GM19395 (cell line): ENCODE data around the gene CMIP.

Experiments used
- ATAC-seq: cut with Tn5 transposase; IDR thresholded peaks from one replicate; pipeline ENCODE4 v1.9.1; 2021; ENCODE audit warnings: mild to moderate bottlenecking, moderate library complexity; ENCODE audit not compliant: unreplicated experiment

Gene CMIP

DNA sequence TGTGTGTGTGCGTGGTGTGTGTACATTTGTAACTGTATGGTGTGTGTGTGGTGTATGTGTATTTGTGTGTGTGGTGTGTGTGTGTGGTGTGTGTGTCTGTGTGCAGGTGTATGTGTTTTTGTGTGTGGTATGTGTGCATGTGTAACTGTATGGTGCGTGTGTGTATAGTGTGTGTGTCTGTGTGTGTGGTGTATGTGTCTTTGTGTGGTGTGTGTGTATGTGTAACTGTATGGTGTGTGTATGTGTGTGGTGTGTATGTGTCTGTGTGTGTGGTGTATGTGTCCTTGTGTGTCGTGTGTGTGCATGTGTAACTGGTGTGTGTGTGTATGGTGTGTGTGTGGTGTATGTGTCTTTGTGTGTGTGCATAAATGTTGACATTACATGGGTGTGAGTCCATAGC, 170.8 kb downstream of the CMIP start:
- no peak for ATAC-seq

GRCh38 chr16:81615833-81616232, 171.2 kb downstream of the CMIP start:
- no peak for ATAC-seq

DNA sequence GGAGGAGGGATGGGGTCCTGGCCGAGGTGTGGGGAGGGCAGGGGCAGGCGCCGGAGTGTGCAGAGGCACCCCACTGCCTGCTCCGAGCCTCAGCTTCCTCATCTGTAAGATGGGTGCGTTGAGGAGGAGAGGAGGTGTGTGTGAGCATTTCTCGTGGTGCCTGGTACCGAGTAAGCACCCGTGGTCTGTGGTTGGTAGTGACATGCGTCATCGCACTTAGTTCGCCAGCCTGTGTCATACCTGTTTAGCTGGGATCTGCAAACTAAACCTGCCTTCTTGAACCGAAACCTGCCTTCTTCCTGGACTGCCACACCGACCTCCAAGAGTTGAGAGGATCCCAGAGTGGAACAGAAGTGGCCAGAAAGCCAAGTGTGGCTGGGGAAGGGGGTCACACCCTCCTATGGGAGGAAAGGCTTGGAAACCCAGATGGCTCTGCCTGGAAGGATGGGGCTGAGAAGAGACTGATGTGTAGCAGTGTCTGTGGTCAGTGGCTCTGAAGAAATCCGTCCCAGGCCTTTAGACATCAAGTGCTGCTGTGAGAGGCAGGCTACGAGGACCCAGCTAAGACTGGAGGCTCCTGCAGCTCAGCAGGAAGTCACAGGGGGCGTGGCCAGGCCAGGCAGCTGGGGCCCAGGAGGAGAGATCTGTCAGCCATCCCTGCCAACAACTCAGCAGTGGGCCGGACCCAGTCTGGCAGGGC, 171.9 kb downstream of the CMIP start:
- ATAC-seq = peak; percentile 74

DNA sequence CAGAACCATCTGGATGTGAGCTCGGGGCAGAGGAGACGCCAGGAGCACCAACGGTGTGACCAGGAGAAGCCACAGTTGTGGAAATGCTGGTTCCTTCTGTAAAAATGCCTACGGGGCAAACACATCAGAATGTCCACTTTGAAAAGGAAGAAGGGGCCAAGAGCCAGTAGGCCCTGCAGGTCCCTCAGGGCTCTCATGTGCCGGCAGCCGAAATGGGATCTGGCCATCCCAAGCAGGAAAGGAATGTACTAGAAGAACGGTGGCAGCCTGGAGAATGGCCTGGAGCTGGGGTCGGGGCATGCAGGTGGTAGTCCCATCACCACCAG, 172.4 kb downstream of the CMIP start:
- no peak for ATAC-seq

DNA sequence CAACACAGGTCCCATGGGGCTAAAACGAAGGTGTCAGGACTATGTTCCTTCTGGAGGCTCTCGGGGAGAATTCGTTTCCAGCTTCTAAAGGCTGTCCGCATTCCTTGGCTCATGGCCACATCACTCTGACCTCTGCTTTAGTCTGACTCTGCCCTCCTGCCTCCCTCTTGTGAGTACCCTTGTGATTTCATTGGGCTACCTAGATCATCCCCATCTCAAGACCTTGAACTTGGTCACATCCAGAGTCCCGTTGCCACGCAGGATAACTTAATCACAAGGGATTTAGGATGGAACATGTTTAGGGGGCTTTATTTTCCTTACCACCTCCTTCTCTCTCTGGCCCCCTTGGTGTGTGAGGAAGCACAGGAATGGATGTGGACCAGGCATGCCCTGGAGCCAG, 173.6 kb downstream of the CMIP start:
- no peak for ATAC-seq

GRCh38 chr16:81618661-81619060, 174.1 kb downstream of the CMIP start:
- no peak for ATAC-seq

GRCh38 chr16:81620029-81620428, 175.4 kb downstream of the CMIP start:
- ATAC-seq = no peak

GRCh38 chr16:81620796-81621195, 176.2 kb downstream of the CMIP start:
- ATAC-seq = no peak

- ATAC-seq = no peak
Observed at GRCh38 chr16:81621496-81621895, 176.9 kb downstream of the CMIP start.

DNA sequence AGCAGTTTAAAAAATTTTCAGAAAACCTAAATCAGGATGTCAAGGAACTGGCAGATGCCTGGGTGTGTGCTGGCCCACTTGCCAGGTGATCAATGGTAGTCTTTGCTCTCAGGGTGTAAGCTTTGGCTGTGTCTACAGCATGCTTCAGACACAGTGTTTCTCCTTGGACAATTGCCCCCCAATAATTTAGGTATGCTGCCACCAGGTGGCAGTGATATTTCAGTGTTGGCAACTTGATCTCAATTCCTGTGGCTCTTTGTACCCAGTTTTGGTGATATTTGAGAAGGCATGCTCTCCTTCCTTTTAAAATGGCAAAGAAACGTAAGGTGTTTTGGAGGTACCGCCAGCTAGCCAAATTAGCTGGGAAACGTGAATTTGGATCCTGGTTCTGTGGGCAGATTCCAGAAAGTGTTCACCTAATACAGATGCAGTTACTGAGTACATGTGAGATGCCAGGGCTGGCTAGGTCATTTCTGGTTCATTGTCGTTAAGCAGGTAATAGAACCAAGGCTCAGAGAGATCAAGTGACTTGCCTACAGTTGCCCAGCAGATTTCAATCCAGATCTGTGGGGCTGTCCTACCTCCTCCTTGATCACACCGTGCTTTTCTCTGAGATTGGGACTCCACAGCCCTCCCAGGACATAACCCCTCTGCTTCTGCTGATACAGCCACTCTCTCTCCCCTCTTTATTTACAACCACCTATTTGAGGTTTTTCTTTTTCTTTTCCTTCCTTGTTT, 178.9 kb downstream of the CMIP start:
- ATAC-seq = no peak

GRCh38 chr16:81624403-81624759, 179.8 kb downstream of the CMIP start:
- no peak for ATAC-seq

DNA sequence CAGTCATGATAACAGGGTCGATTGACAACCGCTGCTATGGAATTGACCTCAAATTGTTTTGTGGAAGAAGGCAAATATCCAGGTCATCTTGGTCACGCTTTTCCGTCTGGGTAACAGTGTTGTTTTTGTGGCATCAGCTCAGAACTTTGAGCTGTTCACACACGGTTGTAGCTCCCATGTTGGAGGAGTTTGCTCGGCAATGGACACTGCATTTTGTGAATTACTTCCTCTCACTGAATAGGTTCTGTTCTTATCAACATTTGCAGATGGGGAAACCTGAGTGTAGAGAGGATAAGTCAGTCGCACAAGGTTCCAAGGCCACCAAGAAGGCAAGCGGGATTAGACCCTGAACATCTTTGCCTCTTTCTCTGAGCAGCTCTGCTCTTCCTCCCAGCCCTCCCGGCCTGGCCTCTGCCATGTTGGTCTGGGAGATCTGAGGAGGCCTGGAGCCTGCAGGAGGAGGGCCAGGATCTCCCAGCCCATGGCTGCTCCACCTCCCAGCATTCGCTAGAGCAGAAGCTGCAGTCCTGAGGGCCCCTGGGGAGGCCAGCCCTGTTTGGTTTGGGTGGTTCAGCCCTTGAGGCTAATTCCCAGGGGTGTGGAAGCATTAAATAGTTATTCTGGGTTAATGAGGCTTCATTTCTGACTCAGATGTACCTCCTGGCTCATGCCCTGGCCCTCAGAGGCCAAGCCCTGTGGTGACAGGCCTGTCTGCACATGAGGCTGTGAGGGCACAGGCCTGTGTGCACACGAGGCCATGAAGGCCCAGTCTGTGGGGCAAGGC, 180.3 kb downstream of the CMIP start:
- ATAC-seq = peak; percentile 43

GRCh38 chr16:81625544-81626153, 181.0 kb downstream of the CMIP start:
- ATAC-seq = peak; percentile 55

DNA sequence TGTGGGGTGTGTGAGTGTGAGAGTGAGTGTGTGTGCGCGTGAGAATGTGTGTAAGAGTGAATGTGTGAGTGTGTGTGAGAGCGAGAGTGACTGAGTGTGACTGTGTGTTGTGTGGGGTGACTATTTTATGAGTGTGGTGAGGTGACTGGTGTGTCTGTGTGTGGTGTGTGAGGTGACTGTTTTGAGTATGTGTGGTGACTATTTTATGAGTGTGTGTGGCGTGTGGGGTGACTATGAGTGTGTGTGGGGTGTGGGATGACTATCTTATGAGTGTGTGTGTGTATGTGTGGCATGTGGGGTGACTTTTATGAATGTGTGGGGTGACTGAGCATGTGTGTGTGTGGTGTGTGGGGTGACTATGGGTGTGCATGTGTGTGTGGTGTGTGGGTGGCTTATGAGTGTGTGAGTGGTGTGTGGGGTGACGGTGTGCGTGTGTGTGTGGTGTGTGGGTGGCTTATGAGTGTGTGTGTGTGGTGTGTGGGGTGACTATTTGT, 181.6 kb downstream of the CMIP start:
- no peak for ATAC-seq

GRCh38 chr16:81627024-81627423, 182.4 kb downstream of the CMIP start:
- ATAC-seq = no peak

GRCh38 chr16:81627729-81628244, 183.2 kb downstream of the CMIP start:
- no peak for ATAC-seq

GRCh38 chr16:81629034-81629802, 184.6 kb downstream of the CMIP start:
- no peak for ATAC-seq

DNA sequence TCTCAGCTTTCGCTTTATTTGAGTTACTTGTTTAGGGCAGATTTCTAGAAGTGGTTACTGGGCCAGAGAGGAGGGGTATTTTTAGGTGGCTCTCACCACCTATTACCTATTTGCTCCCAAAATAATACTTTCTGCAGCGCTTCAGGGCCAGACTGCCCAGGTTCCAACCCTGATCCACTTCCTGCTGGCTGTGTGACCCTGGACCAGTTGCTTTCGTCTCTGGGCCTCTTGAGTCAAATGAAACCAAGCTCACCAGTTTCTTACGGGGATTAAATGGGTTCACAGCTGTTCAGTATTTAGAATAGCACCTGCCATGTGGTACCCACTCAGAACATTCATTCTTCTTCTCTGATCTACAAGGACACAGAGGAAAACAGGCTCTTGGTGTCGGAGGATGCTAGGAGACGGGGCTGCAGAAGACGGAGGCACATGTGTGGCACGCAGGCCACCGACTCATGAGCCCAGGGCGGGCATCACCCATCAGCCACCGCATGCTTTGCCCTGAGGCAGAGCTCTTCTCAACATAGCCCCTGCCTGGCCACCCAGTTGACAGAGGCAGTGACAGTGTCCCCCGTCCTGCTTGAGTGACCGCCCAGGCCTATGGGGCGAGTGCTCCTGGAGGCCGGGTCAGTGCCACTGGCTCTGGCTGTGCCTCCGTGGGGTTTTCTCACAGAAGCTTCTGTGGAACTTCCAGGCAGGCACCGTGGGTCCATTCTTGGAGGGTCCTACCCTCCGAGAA, 185.5 kb downstream of the CMIP start:
- no peak for ATAC-seq

DNA sequence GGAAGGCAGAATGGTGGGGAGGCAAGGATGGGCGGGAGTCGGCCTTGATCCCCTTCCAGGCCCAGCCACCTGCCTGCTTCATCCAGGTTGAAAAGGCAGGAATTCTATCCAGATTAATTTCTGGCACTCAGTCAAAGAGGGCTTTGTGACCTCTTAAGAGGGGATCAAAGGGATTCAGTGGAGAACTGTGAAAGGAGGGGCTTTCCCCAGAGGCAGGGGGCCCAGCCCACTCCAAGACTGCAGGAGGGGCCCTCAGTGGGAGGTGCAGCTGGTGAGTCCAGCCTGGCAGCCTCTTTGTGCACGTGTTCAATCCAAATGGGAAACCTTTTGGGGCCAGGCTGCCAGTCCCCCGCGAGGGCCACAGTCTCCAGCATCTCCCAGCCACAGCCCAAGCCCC, 186.0 kb downstream of the CMIP start:
- ATAC-seq = no peak
